Adrenal gland (tissue), 12 donors: ENCODE results near the gene DEUP1. TPM values are rescaled to one million over a fixed set of nuclear protein-coding genes. Genes with fewer than 3 reads are reported as not detected.

Source experiments
- DNase-seq, 7 donors: peaks; one replicate each; pipeline ENCODE4 v3.0.0-alpha.2; 2019 to 2020
- H3K27ac ChIP-seq, 5 donors: fragments of 200-600 bp; sonication (generic) in 4 of 5; 1 replicate in 3 of 5; 2 replicates in 2 of 5; pipeline versions ENCODE4 v1.5.1 to v1.8.0; 2016 to 2020; ENCODE audit warnings: mild to moderate bottlenecking in 1 of 5
- H3K27me3 ChIP-seq: fragments of 200-600 bp; 2 replicates; pipeline ENCODE4 v1.8.0; 2021
- H3K36me3 ChIP-seq, 2 donors: fragments of 200-600 bp; replicated peaks in 1 of 2; 1 replicate in 1 of 2; 2 replicates in 1 of 2; pipeline versions ENCODE4 v1.5.1 to v1.8.0; 2018 to 2022
- H3K4me1 ChIP-seq, 2 donors: fragments of 200-600 bp; replicated peaks in 1 of 2; 1 replicate in 1 of 2; 2 replicates in 1 of 2; pipeline versions ENCODE4 v1.5.1 to v1.8.0; 2018 to 2021
- H3K4me3 ChIP-seq, 4 donors: fragments of 200-600 bp; sonication (generic) in 3 of 4; one replicate each; pipeline ENCODE4 v1.5.1; 2016 to 2018
- H3K9me3 ChIP-seq, 3 donors: fragments of 200-600 bp; sonication (generic) in 1 of 3; replicated peaks in 1 of 3; 1 replicate in 2 of 3; 2 replicates in 1 of 3; pipeline versions ENCODE4 v1.5.1 to v1.8.0; 2016 to 2021
- POLR2A ChIP-seq, 2 donors: fragments of 450-650 bp; IDR thresholded peaks; one replicate each; pipeline ENCODE4 v1.6.1; 2017; ENCODE audit warnings: antibody characterized with exemption in 2 of 2, mild to moderate bottlenecking in 2 of 2, moderate library complexity in 1 of 2
- WGBS, 4 donors: extraction: QIAGEN DNeasy Blood & Tissue Kit in 2 of 4; methylation state at CpG; one replicate each; pipeline versions ENCODE4 v1.1.5 to v1.1.7; 2013 to 2017; 5-methylcytosine and 5-hydroxymethylcytosine counted together
- intact Hi-C, 2 donors: fragments of 100-400 bp; cut with DNase I; formaldehyde crosslinking; loops; one replicate each; pipeline versions ENCODE4 v1.14.1 to v1.15.0; 2022 to 2023
- polyA plus RNA-seq, 3 donors: library from polyadenylated mRNA; stranded (reverse); fragments of 200-250 nt in 2 of 3; fragments of 350-450 nt in 1 of 3; fragmentation: Illumina TruSeq in 1 of 3; extraction: RNeasy Lipid Tissue Mini Kit (QIAGEN cat#74804) in 1 of 3; gene quantifications; one replicate each; pipeline ENCODE4 v1.2.3, GENCODE V29; 2013 to 2014
- total RNA-seq, 9 donors: library from RNA; depleted of rRNA in 4 of 9; stranded (reverse); fragments of >200 nt in 4 of 9; fragments of 120-200 nt in 1 of 9; fragmentation: NEBNext Ultra II Directional in 1 of 9; extraction: Animal tissue kit (Norgen Biotek cat#: 25700) in 1 of 9; gene quantifications; one replicate each; pipeline versions ENCODE4 v1.1.0 to v1.2.4, GENCODE V29; 2013 to 2023
- TF ChIP-seq, protein P1 (sequence below), 6 experiments: fragments of 450-650 bp in 4 of 6; fragments of 200-600 bp in 2 of 6; sonication (generic) in 1 of 6; IDR thresholded peaks; 1 replicate in 5 of 6; 2 replicates in 1 of 6; pipeline versions ENCODE4 v1.5.1 to v1.8.0; 2016 to 2021; ENCODE audit warnings: antibody characterized with exemption in 6 of 6, mild to moderate bottlenecking in 2 of 6, moderate library complexity in 1 of 6
- donor health status: healthy with polysubstance abuse.
- donor health status: Bipolar disorder and iron deficiency.
- donor health status: DM: yes; HTN: yes; CAD: no.
- donor health status: DM: no; HTN: no; CAD: no.
- donor health status: DM: no; HTN: no; CAD: no.
- donor health status: DM: yes; HTN: yes; CAD: no.

DEUP1 gene
- total and polyA plus RNA-seq, 12 donors, result 0.24 to 1.1 (median 0.73) TPM; not detected in 2

- Histone ChIP-seq H3K27me3 (no peaks in the 10 kb centered on the region), H3K27ac (no peak overlapping the region), H3K36me3 (no peaks in the 10 kb centered on the region), H3K9me3 (no peaks in the 10 kb centered on the region), H3K4me1 (no peaks in the 10 kb centered on the region), H3K4me3 (no peak overlapping the region)
- TF ChIP-seq, protein P1, sequence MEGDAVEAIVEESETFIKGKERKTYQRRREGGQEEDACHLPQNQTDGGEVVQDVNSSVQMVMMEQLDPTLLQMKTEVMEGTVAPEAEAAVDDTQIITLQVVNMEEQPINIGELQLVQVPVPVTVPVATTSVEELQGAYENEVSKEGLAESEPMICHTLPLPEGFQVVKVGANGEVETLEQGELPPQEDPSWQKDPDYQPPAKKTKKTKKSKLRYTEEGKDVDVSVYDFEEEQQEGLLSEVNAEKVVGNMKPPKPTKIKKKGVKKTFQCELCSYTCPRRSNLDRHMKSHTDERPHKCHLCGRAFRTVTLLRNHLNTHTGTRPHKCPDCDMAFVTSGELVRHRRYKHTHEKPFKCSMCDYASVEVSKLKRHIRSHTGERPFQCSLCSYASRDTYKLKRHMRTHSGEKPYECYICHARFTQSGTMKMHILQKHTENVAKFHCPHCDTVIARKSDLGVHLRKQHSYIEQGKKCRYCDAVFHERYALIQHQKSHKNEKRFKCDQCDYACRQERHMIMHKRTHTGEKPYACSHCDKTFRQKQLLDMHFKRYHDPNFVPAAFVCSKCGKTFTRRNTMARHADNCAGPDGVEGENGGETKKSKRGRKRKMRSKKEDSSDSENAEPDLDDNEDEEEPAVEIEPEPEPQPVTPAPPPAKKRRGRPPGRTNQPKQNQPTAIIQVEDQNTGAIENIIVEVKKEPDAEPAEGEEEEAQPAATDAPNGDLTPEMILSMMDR (IDR thresholded peaks at IDR 0.05), result no peak
- TF ChIP-seq POLR2A (IDR thresholded peaks at IDR 0.05), result no peak
- 79 to 89% (median 81%) methylated on average over 2 of the region's 2 CpGs for WGBS, 4 donors
- no peak for DNase-seq
- intact Hi-C loops, result no loop called here
Observed at GRCh38 chr11:93370260-93370659, 39.7 kb downstream of the DEUP1 start.

DNA sequence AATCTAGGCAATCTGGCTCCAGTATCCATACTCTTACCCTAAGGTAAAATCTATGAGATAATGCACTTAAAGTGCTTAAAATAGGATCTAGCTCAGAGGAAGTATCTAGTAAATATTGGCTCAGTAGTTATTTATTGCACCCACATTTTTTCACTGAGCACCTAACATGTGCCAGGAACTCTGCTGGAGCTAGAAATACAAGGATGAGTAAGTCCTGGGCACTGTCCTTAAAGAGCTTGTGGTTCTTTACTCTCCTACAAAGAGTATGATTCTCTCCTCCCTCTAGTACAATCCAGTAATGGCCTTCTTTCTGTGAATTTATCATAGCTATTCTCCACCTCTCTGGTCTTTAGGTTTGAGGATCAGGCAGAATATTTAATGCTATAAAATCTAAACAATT is 59.2 kb downstream of the DEUP1 start:
- Histone ChIP-seq H3K4me3 (no peak overlapping the region), H3K9me3 (no peaks in the 10 kb centered on the region), H3K4me1 (no peaks in the 10 kb centered on the region), H3K27ac (no peak overlapping the region), H3K36me3 (no peaks in the 10 kb centered on the region), H3K27me3 (no peaks in the 10 kb centered on the region)
- intact Hi-C loops, result no loop called here
- TF ChIP-seq POLR2A (IDR thresholded peaks at IDR 0.05), result no peak
- TF ChIP-seq, protein P1 (IDR thresholded peaks at IDR 0.05), result no peak
- no peak for DNase-seq

- Histone ChIP-seq H3K27me3 (no peaks in the 10 kb centered on the region), H3K4me3 (no peak overlapping the region), H3K27ac (no peak overlapping the region), H3K36me3 (no peaks in the 10 kb centered on the region), H3K9me3 (no peaks in the 10 kb centered on the region), H3K4me1 (no peaks in the 10 kb centered on the region)
- no peak for DNase-seq
- WGBS, 4 donors, result 71 to 83% (median 75%) methylated on average over 3 of the region's 3 CpGs
- TF ChIP-seq, protein P1 (IDR thresholded peaks at IDR 0.05), result no peak
- intact Hi-C loops, result no loop called here
Observed at GRCh38 chr11:93392867-93393266, 62.3 kb downstream of the DEUP1 start.

DNA sequence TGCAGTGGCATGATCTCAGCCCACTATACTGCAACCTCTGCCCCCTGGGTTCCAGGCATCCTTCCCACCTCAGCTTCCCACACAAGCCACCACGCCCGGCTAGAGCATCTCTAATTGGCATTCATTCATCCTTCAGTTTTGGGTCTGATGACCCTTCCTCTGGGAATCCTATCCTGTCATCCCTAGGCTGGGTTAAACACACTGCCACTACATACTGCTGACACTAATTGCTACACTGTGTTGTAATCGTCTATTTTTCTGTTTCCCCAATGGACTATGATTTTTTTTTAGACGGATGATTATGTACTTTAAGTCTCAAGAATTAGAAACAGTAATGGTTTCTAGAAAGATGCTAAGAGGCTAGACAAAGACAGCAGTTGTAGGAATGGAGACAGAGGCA is 62.8 kb downstream of the DEUP1 start:
- 45 to 77% (median 68%) methylated on average over 4 of the region's 4 CpGs for WGBS, 4 donors
- intact Hi-C loops, result no loop called here
- Histone ChIP-seq H3K36me3 (no peaks in the 10 kb centered on the region), H3K27ac (no peak overlapping the region), H3K4me3 (no peak overlapping the region), H3K4me1 (no peaks in the 10 kb centered on the region), H3K27me3 (no peaks in the 10 kb centered on the region), H3K9me3 (no peaks in the 10 kb centered on the region)
- no peak for DNase-seq
- TF ChIP-seq POLR2A (IDR thresholded peaks at IDR 0.05), result no peak
- TF ChIP-seq, protein P1 (IDR thresholded peaks at IDR 0.05), result no peak
